OCI-M2 (cell line): Measurements from ENCODE around the gene BSDC1.
A peak's percentile ranks its signal among the peaks of the same experiment; 100 is the strongest.
"Not testable (repeated sequence)": the region's sequence is repeated elsewhere in the genome, so short reads cannot be mapped to it uniquely, and the experiment has no call there.

Source experiments
- DNase-seq: peaks from one replicate; lab custom pipeline; 2025; ENCODE audit not compliant: unreplicated experiment; lab: John Stamatoyannopoulos, UW

Gene BSDC1

GRCh38 chr1:32394141-32394889 lies at the start of gene BSDC1:
TSS of gene BSDC1 (minus strand) at chr1:32394441. CDS start at chr1:32394414, 27 bp downstream.
- DNase-seq = peak; percentile 94

- DNase-seq = not testable (repeated sequence)
These were observed 47.2 kb upstream of the BSDC1 start for GRCh38 chr1:32441467-32441866.

GRCh38 chr1:32438777-32439176 lies 44.5 kb upstream of the BSDC1 start:
- not testable (repeated sequence) for DNase-seq

- DNase-seq = no peak
These were observed 43.9 kb upstream of the BSDC1 start for GRCh38 chr1:32438136-32438535.

- no peak for DNase-seq
These were observed 37.6 kb upstream of the BSDC1 start for GRCh38 chr1:32431736-32432400.

- no peak for DNase-seq
These were observed 33.2 kb upstream of the BSDC1 start for GRCh38 chr1:32427264-32427963.

GRCh38 chr1:32426489-32427255 lies 32.4 kb upstream of the BSDC1 start:
- no peak for DNase-seq

GRCh38 chr1:32421775-32422174 lies 27.5 kb upstream of the BSDC1 start:
- DNase-seq = no peak

- DNase-seq = no peak
These were observed 20.1 kb upstream of the BSDC1 start for GRCh38 chr1:32414186-32414886.

- peak; percentile 20 for DNase-seq
These were observed 19.4 kb upstream of the BSDC1 start for GRCh38 chr1:32413507-32414185.

- DNase-seq = no peak
These were observed 17.0 kb upstream of the BSDC1 start for GRCh38 chr1:32411261-32411660.

GRCh38 chr1:32406629-32407111 lies 12.4 kb upstream of the BSDC1 start:
- DNase-seq = no peak

- no peak for DNase-seq
These were observed 11.6 kb upstream of the BSDC1 start for GRCh38 chr1:32405672-32406467.

GRCh38 chr1:32404946-32405345 lies 10.7 kb upstream of the BSDC1 start:
- no peak for DNase-seq

GRCh38 chr1:32400876-32401631 lies 6.8 kb upstream of the BSDC1 start:
- peak; percentile 11 for DNase-seq

- DNase-seq = no peak
These were observed 5.6 kb upstream of the BSDC1 start for GRCh38 chr1:32399843-32400242.

GRCh38 chr1:32398401-32398800 lies 4.2 kb upstream of the BSDC1 start:
- no peak for DNase-seq

GRCh38 chr1:32396524-32396923 lies 2.3 kb upstream of the BSDC1 start:
- DNase-seq = not testable (repeated sequence)
